AG04450 (cell line): Measurements from ENCODE around the gene LIN52. TPM values are rescaled to one million over a fixed set of nuclear protein-coding genes. Genes with fewer than 3 reads are reported as not detected.

Experiments used
- CTCF ChIA-PET: fragments of 300-600, 350-600 bp; formaldehyde crosslinking; extraction: SDS; loops from one replicate; lab custom pipeline; 2022; ENCODE audit warnings: antibody characterized with exemption, inconsistent platforms; lab: Charles Lee
- POLR2A ChIA-PET: fragments of 350-600 bp; formaldehyde crosslinking; extraction: SDS; loops from one replicate; lab custom pipeline; 2021; ENCODE audit warnings: antibody characterized with exemption, inconsistent platforms; lab: Yijun Ruan, JAX
- DNase-seq: peaks from one replicate; pipeline ENCODE4 v3.0.0-alpha.2; 2011; ENCODE audit warnings: low read depth, low spot score
- H3K27ac ChIP-seq: one replicate; pipeline ENCODE4 v1.5.1; 2012; ENCODE audit warnings: low read depth, low read length, control low read depth
- H3K27me3 ChIP-seq: one replicate; pipeline ENCODE4 v1.6.0; 2012; ENCODE audit warnings: low read length; ENCODE audit not compliant: control insufficient read depth, insufficient read depth
- H3K4me3 ChIP-seq: 2 replicates; pipeline ENCODE4 v1.5.1; 2011; ENCODE audit warnings: mild to moderate bottlenecking, low read depth, low read length, control low read depth
- H3K9me3 ChIP-seq: 2 replicates; pipeline ENCODE4 v1.5.1; 2012; ENCODE audit warnings: low read length; ENCODE audit not compliant: control insufficient read depth, insufficient read depth
- CTCF ChIP-seq: IDR thresholded peaks from 2 replicates; pipeline ENCODE4 v1.5.1; 2011; ENCODE audit warnings: low read depth, low read length, control low read depth, inconsistent platforms
- polyA plus RNA-seq: library from polyadenylated mRNA; depleted of rRNA; stranded (reverse); fragments of >200 nt; gene quantifications from 2 replicates; pipeline ENCODE4 v1.2.3, GENCODE V29; 2011

LIN52 gene
- polyA plus RNA-seq, 1 experiment: 10.6 TPM

- ChIA-PET POLR2A (no interaction called here), CTCF (interaction anchor here (1.2 kb wide), 1 partner anchor 36 kb away, joined by 3 read pairs; no protein-coding TSS in a partner anchor)
- no peaks in the 10 kb centered on the region for H3K9me3 ChIP-seq
- H3K27me3 ChIP-seq: peaks cover 57% of the 10 kb centered on the region
- no peak for DNase-seq
- no peak overlapping the region for H3K4me3 ChIP-seq
- TF ChIP-seq CTCF: no peak
- no peak overlapping the region for H3K27ac ChIP-seq
Observed at GRCh38 chr14:74220991-74221390, 136.2 kb downstream of the LIN52 start.

- H3K27me3 ChIP-seq: peaks cover 62% of the 10 kb centered on the region
- ChIA-PET POLR2A (no interaction called here), CTCF (interaction anchor here (1.2 kb wide), 1 partner anchor 35 kb away, joined by 3 read pairs; no protein-coding TSS in a partner anchor)
- no peaks in the 10 kb centered on the region for H3K9me3 ChIP-seq
- no peak overlapping the region for H3K27ac ChIP-seq
- DNase-seq: no peak
- no peak for TF ChIP-seq CTCF
- H3K4me3 ChIP-seq: no peak overlapping the region
Observed at GRCh38 chr14:74221741-74222140, 137.0 kb downstream of the LIN52 start.

GRCh38 chr14:74223016-74223415 is 138.3 kb downstream of the LIN52 start:
- CTCF ChIA-PET: interaction anchor here (0.6 kb wide), 1 partner anchor 29 kb away, joined by 5 read pairs; no protein-coding TSS in a partner anchor
- no peak overlapping the region for H3K27ac ChIP-seq
- H3K27me3 ChIP-seq: peaks cover 61% of the 10 kb centered on the region
- H3K4me3 ChIP-seq: no peak overlapping the region
- H3K9me3 ChIP-seq: no peaks in the 10 kb centered on the region
- TF ChIP-seq CTCF: no peak
- no peak for DNase-seq
- POLR2A ChIA-PET: no interaction called here

- CTCF ChIA-PET: interaction anchor here (1.2 to 1.4 kb wide), 2 partner anchors 26 to 119 kb away, joined by 3 to 9 read pairs; no protein-coding TSS in a partner anchor
- Histone ChIP-seq H3K27ac (no peak overlapping the region), H3K9me3 (peaks cover 8% of the 10 kb centered on the region), H3K27me3 (peaks cover 50% of the 10 kb centered on the region), H3K4me3 (no peak overlapping the region)
- no peak for DNase-seq
- no peak for TF ChIP-seq CTCF
- POLR2A ChIA-PET: interaction anchor here (0.7 kb wide), 1 partner anchor 155 kb away, joined by 5 read pairs; no protein-coding TSS in a partner anchor
Observed at GRCh38 chr14:74231784-74232183, 147.0 kb downstream of the LIN52 start.

- ChIA-PET POLR2A (no interaction called here), CTCF (no interaction called here)
- Histone ChIP-seq H3K4me3 (no peak overlapping the region), H3K27me3 (peaks cover 60% of the 10 kb centered on the region), H3K9me3 (peaks cover 9% of the 10 kb centered on the region), H3K27ac (no peak overlapping the region)
- DNase-seq: no peak
- no peak for TF ChIP-seq CTCF
Observed at GRCh38 chr14:74235017-74235416, 150.3 kb downstream of the LIN52 start.
